SU-DHL-6 (cell line): ENCODE measurements around the gene ATG2B.

Source experiments
- EZH2phosphoT487 ChIP-seq: fragments of 200-600 bp; sonication (generic), shearing (Covaris generic); conservative IDR thresholded peaks from 2 replicates; pipeline ENCODE4 v1.6.1; 2018; ENCODE audit warnings: mild to moderate bottlenecking, antibody characterized with exemption, low read length, moderate library complexity, mixed read lengths
- TF ChIP-seq, protein P1 (sequence below): fragments of 200-600 bp; sonication (generic); IDR thresholded peaks from one replicate; pipeline ENCODE4 v1.5.1; 2017; ENCODE audit warnings: antibody characterized with exemption, mild to moderate bottlenecking, low read length, moderate library complexity; ENCODE audit not compliant: insufficient read depth, poor library complexity, severe bottlenecking

DNA sequence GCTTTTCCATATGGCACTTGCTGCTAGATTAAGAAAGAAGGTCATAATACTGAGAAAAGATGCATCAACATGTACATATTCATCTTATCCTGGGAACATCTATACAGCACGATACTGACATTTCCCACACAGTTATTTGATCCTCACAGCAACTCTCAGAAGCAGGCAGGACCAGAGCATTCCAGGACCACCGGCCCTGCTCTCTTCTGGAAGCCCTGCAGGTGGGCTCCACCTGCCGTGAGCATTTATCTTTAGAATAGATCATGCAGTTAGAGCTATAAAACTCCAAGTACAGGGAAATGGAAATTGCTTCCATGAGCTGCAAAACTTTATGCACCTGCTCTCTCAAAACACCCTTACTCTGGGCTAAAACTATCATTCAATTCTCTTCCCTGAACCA lies 112.7 kb downstream of the ATG2B start:
- TF ChIP-seq, protein P1, sequence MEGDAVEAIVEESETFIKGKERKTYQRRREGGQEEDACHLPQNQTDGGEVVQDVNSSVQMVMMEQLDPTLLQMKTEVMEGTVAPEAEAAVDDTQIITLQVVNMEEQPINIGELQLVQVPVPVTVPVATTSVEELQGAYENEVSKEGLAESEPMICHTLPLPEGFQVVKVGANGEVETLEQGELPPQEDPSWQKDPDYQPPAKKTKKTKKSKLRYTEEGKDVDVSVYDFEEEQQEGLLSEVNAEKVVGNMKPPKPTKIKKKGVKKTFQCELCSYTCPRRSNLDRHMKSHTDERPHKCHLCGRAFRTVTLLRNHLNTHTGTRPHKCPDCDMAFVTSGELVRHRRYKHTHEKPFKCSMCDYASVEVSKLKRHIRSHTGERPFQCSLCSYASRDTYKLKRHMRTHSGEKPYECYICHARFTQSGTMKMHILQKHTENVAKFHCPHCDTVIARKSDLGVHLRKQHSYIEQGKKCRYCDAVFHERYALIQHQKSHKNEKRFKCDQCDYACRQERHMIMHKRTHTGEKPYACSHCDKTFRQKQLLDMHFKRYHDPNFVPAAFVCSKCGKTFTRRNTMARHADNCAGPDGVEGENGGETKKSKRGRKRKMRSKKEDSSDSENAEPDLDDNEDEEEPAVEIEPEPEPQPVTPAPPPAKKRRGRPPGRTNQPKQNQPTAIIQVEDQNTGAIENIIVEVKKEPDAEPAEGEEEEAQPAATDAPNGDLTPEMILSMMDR, result no peak
- no peak for TF ChIP-seq EZH2phosphoT487
